Stomach (tissue), 9 donors: Measurements from ENCODE around the gene LRAT. TPM values are rescaled to one million over a fixed set of nuclear protein-coding genes. Genes with fewer than 3 reads are reported as not detected.

Experiments
- DNase-seq, 2 donors: peaks; one replicate each; pipeline versions ENCODE4 v3.0.0 to v3.0.0-alpha.2; 2013 to 2019
- H3K27ac ChIP-seq, 5 donors: fragments of 200-600 bp in 4 of 5; sonication (generic) in 4 of 5; one replicate each; pipeline ENCODE4 v1.5.1; 2013 to 2019; ENCODE audit warnings: mild to moderate bottlenecking in 1 of 5, moderate library complexity in 1 of 5
- H3K27me3 ChIP-seq, 3 donors: fragments of 200-600 bp; sonication (generic); one replicate each; pipeline ENCODE4 v1.5.1; 2017 to 2019; ENCODE audit warnings: mixed run types in 1 of 3
- H3K36me3 ChIP-seq, 4 donors: fragments of 200-600 bp; sonication (generic); 1 replicate in 3 of 4; 2 replicates in 1 of 4; pipeline ENCODE4 v1.5.1; 2016 to 2019
- H3K4me1 ChIP-seq, 4 donors: fragments of 200-600 bp; sonication (generic); one replicate each; pipeline ENCODE4 v1.5.1; 2016 to 2019
- H3K4me3 ChIP-seq, 4 donors: fragments of 200-600 bp; sonication (generic) in 3 of 4; one replicate each; pipeline ENCODE4 v1.5.1; 2016 to 2019; ENCODE audit warnings: mild to moderate bottlenecking in 1 of 4
- H3K9me3 ChIP-seq, 4 donors: fragments of 200-600 bp; sonication (generic); one replicate each; pipeline ENCODE4 v1.5.1; 2016 to 2019
- EP300 ChIP-seq: sonication (generic); formaldehyde crosslinking; IDR thresholded peaks from one replicate; pipeline ENCODE4 v1.6.1; 2017; ENCODE audit warnings: antibody characterized with exemption
- POLR2A ChIP-seq, 4 donors: fragments of 450-650 bp; IDR thresholded peaks; one replicate each; pipeline ENCODE4 v1.6.1; 2016; ENCODE audit warnings: antibody characterized with exemption in 4 of 4, control low read depth in 2 of 4, mild to moderate bottlenecking in 1 of 4, moderate library complexity in 1 of 4
- POLR2AphosphoS5 ChIP-seq, 3 donors: sonication (generic); formaldehyde crosslinking; IDR thresholded peaks; one replicate each; pipeline ENCODE4 v1.6.1; 2016; ENCODE audit warnings: antibody characterized with exemption in 3 of 3
- WGBS, 5 donors: extraction: QIAGEN DNeasy Blood & Tissue Kit in 3 of 5; methylation state at CpG; one replicate each; pipeline versions ENCODE4 v1.1.5 to v1.1.7; 2013 to 2018; 5-methylcytosine and 5-hydroxymethylcytosine counted together
- intact Hi-C: fragments of 100-400 bp; cut with DNase I; formaldehyde crosslinking; loops from one replicate; pipeline ENCODE4 v1.15.1; 2023; ENCODE audit warnings: low total_unique reads
- polyA plus RNA-seq, 3 donors: library from polyadenylated mRNA; stranded (reverse); fragments of 200-250 nt; gene quantifications; one replicate each; pipeline ENCODE4 v1.2.3, GENCODE V29; 2013
- total RNA-seq, 5 donors: library from RNA; depleted of rRNA; stranded (reverse); fragments of >200 nt; gene quantifications; one replicate each; pipeline versions ENCODE4 v1.1.0 to v1.2.3, GENCODE V29; 2014 to 2016
- TF ChIP-seq, protein P1 (sequence below), 7 experiments: fragments of 450-650 bp in 4 of 7; fragments of 200-600 bp in 3 of 7; sonication (generic) in 3 of 7; IDR thresholded peaks; one replicate each; pipeline ENCODE4 v1.5.1; 2016 to 2019; ENCODE audit warnings: antibody characterized with exemption in 7 of 7, control low read depth in 2 of 7, mild to moderate bottlenecking in 1 of 7
- donor health status: healthy with polysubstance abuse.
- donor health status: Bipolar disorder and iron deficiency.
- donor health status: healthy.

LRAT gene
- total and polyA plus RNA-seq, 8 donors, result 0.12 to 0.73 (median 0.29) TPM; not detected in 4

DNA sequence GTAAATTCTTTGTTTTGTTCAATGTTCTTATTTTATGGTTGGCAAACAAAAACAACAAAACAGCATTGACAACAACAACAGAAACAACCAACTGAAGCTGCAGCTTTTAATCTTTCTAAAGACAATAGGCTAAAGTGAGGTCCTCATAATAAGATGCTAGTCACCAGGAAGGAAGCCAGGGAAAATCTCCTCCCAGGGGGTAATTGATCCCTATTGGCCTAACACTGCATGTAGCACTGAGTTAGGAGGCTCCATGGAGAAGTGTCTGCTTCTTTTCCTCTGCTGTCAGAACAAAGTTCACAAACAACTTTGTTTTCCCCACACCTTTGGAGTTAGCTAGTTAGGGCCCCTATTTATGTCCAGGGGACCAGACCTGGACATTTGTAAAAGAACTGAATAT lies 4.7 kb upstream of the LRAT start:
- Histone ChIP-seq H3K4me3 (no peak overlapping the region), H3K27ac (no peak overlapping the region), H3K9me3 (no peaks in the 10 kb centered on the region), H3K36me3 (no peaks in the 10 kb centered on the region), H3K27me3 (peaks cover 4 to 40% (median 28%) of the 10 kb centered on the region in 3 donors), H3K4me1 (peaks cover 15 to 32% (median 27%) of the 10 kb centered on the region in 4 donors)
- DNase-seq, result no peak
- intact Hi-C loops, result no loop called here
- TF ChIP-seq EP300 (no peak), POLR2AphosphoS5 (IDR thresholded peaks at IDR 0.05) (no peak), POLR2A (IDR thresholded peaks at IDR 0.05) (no peak)
- TF ChIP-seq, protein P1, sequence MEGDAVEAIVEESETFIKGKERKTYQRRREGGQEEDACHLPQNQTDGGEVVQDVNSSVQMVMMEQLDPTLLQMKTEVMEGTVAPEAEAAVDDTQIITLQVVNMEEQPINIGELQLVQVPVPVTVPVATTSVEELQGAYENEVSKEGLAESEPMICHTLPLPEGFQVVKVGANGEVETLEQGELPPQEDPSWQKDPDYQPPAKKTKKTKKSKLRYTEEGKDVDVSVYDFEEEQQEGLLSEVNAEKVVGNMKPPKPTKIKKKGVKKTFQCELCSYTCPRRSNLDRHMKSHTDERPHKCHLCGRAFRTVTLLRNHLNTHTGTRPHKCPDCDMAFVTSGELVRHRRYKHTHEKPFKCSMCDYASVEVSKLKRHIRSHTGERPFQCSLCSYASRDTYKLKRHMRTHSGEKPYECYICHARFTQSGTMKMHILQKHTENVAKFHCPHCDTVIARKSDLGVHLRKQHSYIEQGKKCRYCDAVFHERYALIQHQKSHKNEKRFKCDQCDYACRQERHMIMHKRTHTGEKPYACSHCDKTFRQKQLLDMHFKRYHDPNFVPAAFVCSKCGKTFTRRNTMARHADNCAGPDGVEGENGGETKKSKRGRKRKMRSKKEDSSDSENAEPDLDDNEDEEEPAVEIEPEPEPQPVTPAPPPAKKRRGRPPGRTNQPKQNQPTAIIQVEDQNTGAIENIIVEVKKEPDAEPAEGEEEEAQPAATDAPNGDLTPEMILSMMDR (IDR thresholded peaks at IDR 0.05), result no peak

DNA sequence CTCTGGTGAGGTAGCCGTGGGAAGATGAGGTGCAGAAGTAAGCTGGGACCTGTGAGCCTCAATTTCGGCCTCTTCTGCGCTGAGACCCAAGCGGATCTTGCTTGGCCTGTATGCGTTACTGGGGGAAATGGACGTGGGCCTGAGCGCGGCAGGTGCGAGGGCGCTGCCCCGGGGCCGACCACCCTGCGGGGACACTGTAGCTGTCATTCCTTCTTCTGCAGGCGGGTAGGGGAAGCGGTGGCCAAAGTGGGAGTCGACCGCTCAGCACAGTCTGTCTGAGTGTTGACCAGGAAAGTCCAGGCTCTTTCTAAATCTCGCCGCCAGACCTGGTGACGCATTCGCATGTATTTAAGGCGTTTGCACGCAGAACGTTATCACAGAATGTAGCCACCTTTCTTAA lies 3.3 kb upstream of the LRAT start:
- peak in 1 of 2 donors; percentile 15 for DNase-seq
- Histone ChIP-seq H3K27me3 (peaks cover 4 to 53% (median 39%) of the 10 kb centered on the region in 3 donors), H3K4me1 (peaks cover 20 to 38% (median 34%) of the 10 kb centered on the region in 4 donors), H3K36me3 (no peaks in the 10 kb centered on the region), H3K27ac (no peak overlapping the region), H3K9me3 (no peaks in the 10 kb centered on the region), H3K4me3 (no peak overlapping the region)
- intact Hi-C loops, result no loop called here
- TF ChIP-seq, protein P1 (IDR thresholded peaks at IDR 0.05), result no peak
- no peak for TF ChIP-seq EP300
- no peak for TF ChIP-seq POLR2A (IDR thresholded peaks at IDR 0.05)
- no peak for TF ChIP-seq POLR2AphosphoS5 (IDR thresholded peaks at IDR 0.05)
- WGBS, 5 donors, result 44 to 68% (median 50%) methylated on average over 24 of the region's 24 CpGs

DNA sequence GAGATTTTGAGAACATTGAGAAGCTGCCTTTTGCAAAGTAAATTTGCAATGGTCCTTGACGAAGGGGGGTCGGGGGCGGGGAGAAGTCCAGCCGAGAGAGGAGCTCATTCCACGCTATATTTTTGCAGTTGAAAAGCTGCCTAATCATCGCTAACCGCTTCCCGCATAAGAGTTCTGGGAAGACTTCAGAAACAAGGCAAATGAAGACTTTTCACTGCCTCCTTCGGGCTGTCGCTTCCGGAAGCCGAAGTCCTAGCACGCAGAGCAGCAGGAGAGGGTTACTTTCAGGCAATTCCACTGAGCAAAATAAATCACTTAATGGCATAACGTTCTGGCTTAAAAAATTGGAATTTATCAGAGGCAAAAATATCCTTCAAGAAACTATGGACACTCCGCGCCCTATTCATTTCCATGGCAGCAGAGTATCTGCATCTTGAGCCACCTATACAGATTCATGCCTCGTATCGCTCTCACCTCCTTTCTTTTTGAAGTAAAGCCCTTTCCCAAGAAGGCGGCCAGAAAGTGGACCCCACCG lies 2.6 kb upstream of the LRAT start:
- intact Hi-C loops, result no loop called here
- H3K27me3 ChIP-seq, result peaks cover 4 to 58% (median 41%) of the 10 kb centered on the region in 3 donors
- DNase-seq, result peak in 1 of 2 donors; percentile 21
- peaks cover 20 to 38% (median 34%) of the 10 kb centered on the region in 4 donors for H3K4me1 ChIP-seq
- no peaks in the 10 kb centered on the region for H3K9me3 ChIP-seq
- H3K27ac ChIP-seq, result no peak overlapping the region
- no peaks in the 10 kb centered on the region for H3K36me3 ChIP-seq
- 14 to 25% (median 17%) methylated on average over 20 of the region's 20 CpGs for WGBS, 5 donors
- TF ChIP-seq POLR2A (IDR thresholded peaks at IDR 0.05) (no peak), POLR2AphosphoS5 (IDR thresholded peaks at IDR 0.05) (no peak), EP300 (no peak)
- TF ChIP-seq, protein P1 (IDR thresholded peaks at IDR 0.05), result no peak
- peak overlapping the region in 1 of 4 donors; percentile 68 for H3K4me3 ChIP-seq

DNA sequence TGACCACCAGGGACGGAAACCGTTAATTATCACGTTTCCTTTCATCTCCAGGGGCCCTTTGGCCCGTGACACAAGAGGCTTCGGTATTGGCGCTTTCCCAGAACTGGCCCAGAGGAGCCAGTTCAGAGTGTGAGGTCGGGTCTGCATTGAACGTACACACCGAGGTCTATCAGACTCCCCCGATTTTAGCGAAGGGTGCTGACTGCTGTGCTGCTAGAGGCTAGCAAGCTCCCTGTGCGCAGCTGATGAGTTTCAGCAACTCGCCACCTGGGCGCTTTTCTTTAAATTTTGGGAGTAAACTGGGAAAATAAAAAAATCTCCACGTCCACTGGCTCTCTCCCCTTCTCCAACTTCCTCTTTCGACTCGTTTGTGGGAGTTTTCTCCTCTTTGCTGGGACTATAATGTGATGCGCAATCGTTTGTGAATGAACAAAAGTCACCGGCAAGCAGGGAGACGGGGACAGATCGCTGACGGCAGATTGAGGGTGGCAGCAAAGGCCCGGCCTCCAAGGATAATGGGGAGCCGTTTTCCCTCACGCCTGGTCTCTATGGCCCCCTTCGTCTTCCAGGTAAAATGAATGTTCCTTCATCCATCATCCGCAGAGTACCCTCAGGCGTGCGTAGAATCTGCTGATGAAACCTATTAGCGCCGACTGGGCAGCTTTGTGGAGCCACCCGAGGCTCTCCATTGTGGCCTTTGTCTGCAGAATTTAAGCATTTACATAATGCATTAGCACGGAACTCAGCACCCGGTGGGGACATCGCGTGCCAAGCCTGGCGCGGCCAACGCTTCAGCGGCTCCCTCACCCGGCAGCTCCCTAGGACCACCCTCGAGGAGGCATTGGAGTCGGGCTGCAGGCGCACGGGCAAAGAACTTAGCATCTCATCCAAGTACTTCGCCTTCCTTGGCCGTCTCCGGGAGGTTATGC lies 1.6 kb upstream of the LRAT start:
- peak overlapping the region; percentile 53 to 68 (median 62) for H3K4me3 ChIP-seq
- WGBS, 5 donors, result 3 to 5% (median 5%) methylated on average over 47 to 49 of the region's 49 CpGs
- peak in 1 of 2 donors; percentile 41 for DNase-seq

More for the DNA sequence above, 1.6 kb upstream of the LRAT start:
- H3K36me3 ChIP-seq, result no peaks in the 10 kb centered on the region
- peaks cover 20 to 38% (median 34%) of the 10 kb centered on the region in 4 donors for H3K4me1 ChIP-seq
- no peak overlapping the region for H3K27ac ChIP-seq
- no peak for TF ChIP-seq POLR2AphosphoS5 (IDR thresholded peaks at IDR 0.05)
- no peak for TF ChIP-seq POLR2A (IDR thresholded peaks at IDR 0.05)
- TF ChIP-seq EP300, result no peak
- TF ChIP-seq, protein P1 (IDR thresholded peaks at IDR 0.05), result no peak
- H3K27me3 ChIP-seq, result peaks cover 4 to 58% (median 41%) of the 10 kb centered on the region in 3 donors
- intact Hi-C loops, result no loop called here
- no peaks in the 10 kb centered on the region for H3K9me3 ChIP-seq
